HepG2 (cell line): ENCODE measurements around the gene SLC7A6OS. TPM values are rescaled to one million over a fixed set of nuclear protein-coding genes. Genes with fewer than 3 reads are reported as not detected.

Experiments used
- BCL6 ChIP-seq: IDR thresholded peaks from 2 replicates; pipeline ENCODE4 v1.6.1; 2016; ENCODE audit warnings: missing genetic modification reagents, missing compliant biosample characterization
- HNRNPL ChIP-seq: fragments of 200-400 bp; formaldehyde crosslinking; IDR thresholded peaks from 2 replicates; pipeline ENCODE4 v1.6.1; 2017; ENCODE audit warnings: mild to moderate bottlenecking, low read depth, low read length
- HOXA5 ChIP-seq: sonication (generic); formaldehyde crosslinking; IDR thresholded peaks from 2 replicates; pipeline ENCODE4 v1.4.0; 2020; ENCODE audit warnings: missing genetic modification reagents
- KLF15 ChIP-seq: sonication (generic); formaldehyde crosslinking; IDR thresholded peaks from 2 replicates; pipeline ENCODE4 v1.8.1; 2023; ENCODE audit warnings: borderline replicate concordance, mild to moderate bottlenecking, inconsistent platforms, missing genetic modification reagents, mixed read lengths
- MAFF ChIP-seq: IDR thresholded peaks from 2 replicates; pipeline ENCODE4 v1.6.1; 2011; ENCODE audit warnings: low read depth, low read length, improper control_type of control experiment
- NR2F1 ChIP-seq, 2 experiments: fragments of 450-650 bp in 1 of 2; formaldehyde crosslinking in 1 of 2; IDR thresholded peaks; 2 replicates each; pipeline versions ENCODE4 v1.5.0 to v1.6.1; 2016 to 2020; ENCODE audit warnings: mild to moderate bottlenecking in 1 of 2, missing compliant biosample characterization in 1 of 2, missing genetic modification reagents in 1 of 2, moderate library complexity in 1 of 2
- PHF8 ChIP-seq: sonication (generic); formaldehyde crosslinking; IDR thresholded peaks from 2 replicates; pipeline ENCODE4 v1.5.0; 2020; ENCODE audit warnings: missing genetic modification reagents
- PRDM15 ChIP-seq: sonication (generic); formaldehyde crosslinking; IDR thresholded peaks from 2 replicates; pipeline ENCODE4 v1.4.0; 2020; ENCODE audit warnings: missing genetic modification reagents
- SSRP1 ChIP-seq: IDR thresholded peaks from 2 replicates; pipeline ENCODE4 v1.6.1; 2016; ENCODE audit warnings: control low read depth
- ZBTB26 ChIP-seq: IDR thresholded peaks from 2 replicates; pipeline ENCODE4 v1.6.1; 2016; ENCODE audit warnings: missing compliant biosample characterization, missing genetic modification reagents, borderline replicate concordance
- ZNF142 ChIP-seq: sonication (generic); formaldehyde crosslinking; IDR thresholded peaks from 2 replicates; pipeline ENCODE4 v1.4.0; 2020; ENCODE audit warnings: missing genetic modification reagents
- ZNF484 ChIP-seq: sonication (generic); formaldehyde crosslinking; IDR thresholded peaks from 2 replicates; pipeline ENCODE4 v1.5.1; 2020; ENCODE audit warnings: mild to moderate bottlenecking, low read depth, missing genetic modification reagents, borderline replicate concordance
- ZNF503 ChIP-seq: sonication (generic); formaldehyde crosslinking; IDR thresholded peaks from 2 replicates; pipeline ENCODE4 v1.4.0; 2020; ENCODE audit warnings: missing genetic modification reagents
- ZNF652 ChIP-seq: IDR thresholded peaks from 2 replicates; pipeline ENCODE4 v1.6.1; 2016; ENCODE audit warnings: low read depth, borderline replicate concordance
- ZNF761 ChIP-seq: sonication (generic); formaldehyde crosslinking; conservative IDR thresholded peaks from 2 replicates; pipeline ENCODE4 v1.4.0; 2020; ENCODE audit warnings: mild to moderate bottlenecking, missing genetic modification reagents
- ZNF772 ChIP-seq: sonication (generic); formaldehyde crosslinking; IDR thresholded peaks from 2 replicates; pipeline ENCODE4 v1.5.0; 2020; ENCODE audit warnings: mild to moderate bottlenecking, missing genetic modification reagents
- ZSCAN20 ChIP-seq: sonication (generic); formaldehyde crosslinking; IDR thresholded peaks from 2 replicates; pipeline ENCODE4 v1.4.0; 2020; ENCODE audit warnings: missing genetic modification reagents, mild to moderate bottlenecking, borderline replicate concordance
- polyA plus RNA-seq, 8 experiments: library from polyadenylated mRNA; depleted of rRNA in 3 of 8; stranded (reverse) in 7 of 8; unstranded in 1 of 8; fragments of >200 nt; fragmentation: Illumina TruSeq in 4 of 8; extraction: Trizol in 4 of 8; gene quantifications; 2 replicates each; pipeline versions ENCODE4 v1.2.1 to v1.2.3, GENCODE V29; 2011 to 2016; ENCODE audit warnings: low read depth in 4 of 8, missing spikeins in 1 of 8, mixed read lengths in 1 of 8; ENCODE audit not compliant: insufficient read depth in 1 of 8
- total RNA-seq, 5 experiments: library from RNA; depleted of rRNA; stranded (reverse); fragments of >200 nt; fragmentation: Illumina TruSeq; extraction: Trizol; gene quantifications; 2 replicates each; pipeline ENCODE4 v1.2.3, GENCODE V29; 2016; ENCODE audit warnings: low read depth in 1 of 5

SLC7A6OS gene
- total and polyA plus RNA-seq, 2 of the 13 experiments (the other 11 are each of a cell fraction or from before 2014, with no cell fraction given), result 11.2 to 21.5 TPM

GRCh38 chr16:68328151-68328859, 17.6 kb upstream of the SLC7A6OS start (continued):
- TF ChIP-seq PRDM15 (CRISPR knock-in tag) (no peak), NR2F1 (CRISPR knock-in tag; IDR thresholded peaks at IDR 0.05) (peak in 1 of 2 experiments; percentile 47; a peak in 1 of 4 replicates), ZNF503 (CRISPR knock-in tag) (no peak; the same call in 1 of the 2 replicates), HOXA5 (CRISPR knock-in tag) (no peak), HNRNPL (no peak), ZBTB26 (CRISPR knock-in tag) (no peak), ZNF772 (CRISPR knock-in tag) (no peak), BCL6 (CRISPR knock-in tag) (peak; percentile 67), ZNF142 (no peak), ZNF652 (no peak), ZNF761 (CRISPR knock-in tag) (0 out of 2 replicates have a peak, but pooled peaks have one; percentile 49), ZNF484 (CRISPR knock-in tag) (no peak), PHF8 (CRISPR knock-in tag) (no peak; the same call in 1 of the 2 replicates), ZSCAN20 (no peak), KLF15 (CRISPR knock-in tag) (no peak), MAFF (no peak), SSRP1 (CRISPR knock-in tag) (peak; percentile 93; the same call in 1 of the 2 replicates)
